Esophagus muscularis mucosa (tissue), 4 donors: Measurements from ENCODE around the gene SLC22A3. TPM values are rescaled to one million over a fixed set of nuclear protein-coding genes. Genes with fewer than 3 reads are reported as not detected.

Experiments used
- DNase-seq: peaks from one replicate; pipeline ENCODE4 v3.0.0-alpha.2; 2017; ENCODE audit errors: extremely low spot score
- H3K27ac ChIP-seq, 4 donors: fragments of 200-600 bp; sonication (generic); replicated peaks in 1 of 4; 1 replicate in 3 of 4; 2 replicates in 1 of 4; pipeline ENCODE4 v1.5.1; 2016 to 2019; ENCODE audit warnings: mild to moderate bottlenecking in 1 of 4
- H3K27me3 ChIP-seq, 4 donors: fragments of 200-600 bp; sonication (generic); one replicate each; pipeline versions ENCODE4 v1.5.1 to v1.6.0; 2016 to 2019
- H3K36me3 ChIP-seq, 4 donors: fragments of 200-600 bp; sonication (generic); one replicate each; pipeline ENCODE4 v1.5.1; 2016 to 2019
- H3K4me1 ChIP-seq, 4 donors: fragments of 200-600 bp; sonication (generic); one replicate each; pipeline ENCODE4 v1.5.1; 2016 to 2019
- H3K4me3 ChIP-seq, 4 donors: fragments of 200-600 bp; sonication (generic); 1 replicate in 2 of 4; 2 replicates in 2 of 4; pipeline ENCODE4 v1.5.1; 2016 to 2019; ENCODE audit warnings: mild to moderate bottlenecking in 4 of 4, moderate library complexity in 1 of 4
- H3K9me3 ChIP-seq, 4 donors: fragments of 200-600 bp; sonication (generic); 1 replicate in 3 of 4; 2 replicates in 1 of 4; pipeline ENCODE4 v1.5.1; 2016 to 2019
- EP300 ChIP-seq: sonication (generic); formaldehyde crosslinking; IDR thresholded peaks from one replicate; pipeline ENCODE4 v1.6.1; 2017; ENCODE audit warnings: antibody characterized with exemption
- POLR2A ChIP-seq: fragments of 450-650 bp; IDR thresholded peaks from one replicate; pipeline ENCODE4 v1.6.1; 2017; ENCODE audit warnings: antibody characterized with exemption, moderate library complexity, mild to moderate bottlenecking, low read depth
- POLR2AphosphoS5 ChIP-seq, 2 donors: sonication (generic); formaldehyde crosslinking; IDR thresholded peaks; one replicate each; pipeline ENCODE4 v1.6.1; 2017; ENCODE audit warnings: antibody characterized with exemption in 2 of 2
- WGBS: methylation state at CpG from one replicate; pipeline ENCODE4 v1.1.5; 2018; 5-methylcytosine and 5-hydroxymethylcytosine counted together
- intact Hi-C: fragments of 100-400 bp; cut with DNase I; formaldehyde crosslinking; loops from one replicate; pipeline ENCODE4 v1.15.1; 2023
- total RNA-seq, 4 donors: library from RNA; depleted of rRNA; stranded (reverse); fragments of >200 nt; gene quantifications; one replicate each; pipeline versions ENCODE4 v1.1.0 to v1.2.1, GENCODE V29; 2016
- TF ChIP-seq, protein P1 (sequence below), 3 experiments: fragments of 200-600 bp in 2 of 3; fragments of 450-650 bp in 1 of 3; sonication (generic) in 2 of 3; IDR thresholded peaks; one replicate each; pipeline ENCODE4 v1.5.1; 2017 to 2019; ENCODE audit warnings: antibody characterized with exemption in 3 of 3, mild to moderate bottlenecking in 2 of 3, moderate library complexity in 1 of 3

SLC22A3 gene
- total RNA-seq, 4 donors from 2014 or later, result 16.8 to 20.4 (median 18.9) TPM

DNA sequence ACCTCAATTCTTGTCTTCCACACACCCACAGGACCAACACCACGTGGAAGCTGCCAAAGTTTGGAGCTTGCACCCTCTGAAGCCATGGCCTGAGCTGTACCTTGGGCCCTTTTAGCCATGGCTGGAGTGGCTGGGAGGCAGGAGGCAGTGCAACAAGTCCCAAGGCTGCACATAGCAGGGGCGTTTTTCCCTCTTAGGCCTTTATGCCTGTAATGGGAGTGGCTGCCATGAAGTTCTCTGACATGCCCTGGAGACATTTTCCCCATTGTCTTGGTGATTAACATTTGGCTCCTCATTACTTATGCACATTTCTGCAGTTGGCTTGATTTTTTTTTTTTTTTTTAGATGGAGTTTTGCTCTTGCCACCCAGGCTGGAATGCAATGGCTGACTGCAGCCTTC, 44.4 kb upstream of the SLC22A3 start:
- Histone ChIP-seq H3K27me3 (no peaks in the 10 kb centered on the region), H3K4me3 (no peak overlapping the region), H3K4me1 (peaks cover 0 to 8% (median 2%) of the 10 kb centered on the region in 4 donors), H3K36me3 (no peaks in the 10 kb centered on the region), H3K27ac (no peak overlapping the region), H3K9me3 (no peaks in the 10 kb centered on the region)
- no peak for TF ChIP-seq EP300
- TF ChIP-seq, protein P1, sequence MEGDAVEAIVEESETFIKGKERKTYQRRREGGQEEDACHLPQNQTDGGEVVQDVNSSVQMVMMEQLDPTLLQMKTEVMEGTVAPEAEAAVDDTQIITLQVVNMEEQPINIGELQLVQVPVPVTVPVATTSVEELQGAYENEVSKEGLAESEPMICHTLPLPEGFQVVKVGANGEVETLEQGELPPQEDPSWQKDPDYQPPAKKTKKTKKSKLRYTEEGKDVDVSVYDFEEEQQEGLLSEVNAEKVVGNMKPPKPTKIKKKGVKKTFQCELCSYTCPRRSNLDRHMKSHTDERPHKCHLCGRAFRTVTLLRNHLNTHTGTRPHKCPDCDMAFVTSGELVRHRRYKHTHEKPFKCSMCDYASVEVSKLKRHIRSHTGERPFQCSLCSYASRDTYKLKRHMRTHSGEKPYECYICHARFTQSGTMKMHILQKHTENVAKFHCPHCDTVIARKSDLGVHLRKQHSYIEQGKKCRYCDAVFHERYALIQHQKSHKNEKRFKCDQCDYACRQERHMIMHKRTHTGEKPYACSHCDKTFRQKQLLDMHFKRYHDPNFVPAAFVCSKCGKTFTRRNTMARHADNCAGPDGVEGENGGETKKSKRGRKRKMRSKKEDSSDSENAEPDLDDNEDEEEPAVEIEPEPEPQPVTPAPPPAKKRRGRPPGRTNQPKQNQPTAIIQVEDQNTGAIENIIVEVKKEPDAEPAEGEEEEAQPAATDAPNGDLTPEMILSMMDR (IDR thresholded peaks at IDR 0.05), result no peak
- no peak for TF ChIP-seq POLR2AphosphoS5 (IDR thresholded peaks at IDR 0.05)
- no peak for TF ChIP-seq POLR2A
- intact Hi-C loops, result no loop called here
- peak; percentile 45 for DNase-seq
- WGBS, result 63% methylated on average over 1 of the region's 2 CpGs

DNA sequence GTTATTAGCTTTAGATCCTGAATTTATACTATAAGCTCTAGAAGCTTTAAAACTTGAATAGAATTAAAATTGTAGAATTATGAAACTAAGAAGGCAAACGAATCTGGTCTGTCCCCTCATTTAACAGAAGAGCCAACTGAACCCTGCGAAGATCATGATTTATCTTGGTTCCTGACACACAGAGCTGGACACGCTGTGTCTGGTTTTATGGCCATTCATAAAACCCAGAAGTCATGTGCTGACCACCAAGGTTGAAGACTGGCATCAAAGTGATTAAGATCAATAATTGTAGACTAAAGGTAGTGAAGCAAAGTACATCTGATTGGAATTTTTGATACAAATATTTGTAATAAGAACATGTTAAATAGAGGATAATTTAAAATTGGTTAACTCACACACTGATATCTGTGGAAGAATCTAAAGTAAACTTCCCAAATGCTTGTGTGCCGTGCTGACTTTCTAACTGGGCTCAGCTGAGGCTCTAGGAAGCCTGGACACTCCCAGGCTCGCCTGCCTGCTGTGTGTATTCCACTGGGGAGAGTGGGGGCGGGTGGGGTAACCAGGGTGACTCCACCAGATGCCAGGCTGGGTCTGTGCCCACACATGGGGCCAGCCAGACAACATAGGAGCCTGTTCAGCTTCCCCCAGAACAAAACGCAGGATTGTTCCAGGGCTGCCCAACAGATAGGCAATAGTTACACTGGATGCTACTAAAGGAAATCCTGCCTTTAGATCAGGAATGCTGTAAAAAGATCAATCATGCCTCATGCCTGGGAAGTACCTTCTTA, 42.1 kb upstream of the SLC22A3 start:
- WGBS, result 47% methylated on average over 7 of the region's 7 CpGs

DNA sequence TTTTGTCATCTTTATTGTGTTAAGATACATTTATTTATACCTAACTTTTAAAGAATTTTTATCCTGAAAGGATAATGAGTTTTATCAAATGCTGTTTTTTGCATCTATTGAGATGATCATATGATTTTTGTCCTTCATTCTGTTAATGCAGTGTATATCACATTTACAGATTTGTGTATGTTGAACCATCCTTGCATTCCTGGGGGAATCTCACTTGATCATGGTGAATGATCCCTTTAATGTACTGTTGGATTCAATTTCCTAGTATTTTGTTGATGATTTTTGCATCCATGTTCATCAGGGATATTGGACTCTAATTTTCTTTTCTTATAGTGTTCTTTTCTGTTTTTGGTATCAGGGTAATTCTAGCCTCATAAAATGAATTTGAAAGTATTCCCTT, 38.5 kb upstream of the SLC22A3 start:
- Histone ChIP-seq H3K27ac (no peak overlapping the region), H3K9me3 (peaks cover 0 to 40% (median 32%) of the 10 kb centered on the region in 4 donors), H3K4me3 (no peak overlapping the region), H3K36me3 (no peaks in the 10 kb centered on the region), H3K4me1 (no peaks in the 10 kb centered on the region), H3K27me3 (no peaks in the 10 kb centered on the region)
- no peak for DNase-seq
- intact Hi-C loops, result no loop called here
- TF ChIP-seq, protein P1 (IDR thresholded peaks at IDR 0.05), result no peak
- TF ChIP-seq EP300, result no peak
- TF ChIP-seq POLR2A, result no peak
- TF ChIP-seq POLR2AphosphoS5 (IDR thresholded peaks at IDR 0.05), result no peak

More for the DNA sequence above, 42.1 kb upstream of the SLC22A3 start:
- no peaks in the 10 kb centered on the region for H3K27me3 ChIP-seq
- TF ChIP-seq POLR2AphosphoS5 (IDR thresholded peaks at IDR 0.05) (no peak), EP300 (no peak), POLR2A (no peak)
- TF ChIP-seq, protein P1 (IDR thresholded peaks at IDR 0.05), result no peak
- peaks cover 0 to 17% (median 13%) of the 10 kb centered on the region in 4 donors for H3K9me3 ChIP-seq
- DNase-seq, result peak; percentile 68
- H3K4me1 ChIP-seq, result peaks cover 0 to 7% (median 0%) of the 10 kb centered on the region in 4 donors
- no peak overlapping the region for H3K27ac ChIP-seq
- no peaks in the 10 kb centered on the region for H3K36me3 ChIP-seq
- H3K4me3 ChIP-seq, result no peak overlapping the region
- intact Hi-C loops, result no loop called here

DNA sequence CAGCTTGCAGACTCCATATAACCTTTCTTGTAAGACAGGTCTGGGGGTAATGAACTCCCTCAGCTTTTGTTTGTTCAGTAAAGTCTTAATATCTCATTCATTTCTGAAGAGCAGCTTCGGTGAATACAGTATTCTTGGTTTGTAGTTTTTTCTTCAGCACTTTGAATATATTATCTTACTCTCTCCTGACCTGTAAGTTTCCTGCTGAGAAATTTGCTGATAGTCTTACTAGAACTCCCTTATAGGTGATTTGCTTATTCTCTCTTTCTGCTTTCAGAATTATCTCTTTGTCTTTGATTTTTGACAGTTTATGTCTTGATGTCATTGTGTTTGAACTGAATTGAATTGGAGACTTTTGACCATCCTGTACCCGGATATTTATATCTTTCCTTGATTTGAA, 35.3 kb upstream of the SLC22A3 start:
- TF ChIP-seq, protein P1 (IDR thresholded peaks at IDR 0.05), result no peak
- no peak for TF ChIP-seq POLR2AphosphoS5 (IDR thresholded peaks at IDR 0.05)
- TF ChIP-seq EP300, result no peak
- no peak for TF ChIP-seq POLR2A
- H3K9me3 ChIP-seq, result peaks cover 0 to 40% (median 32%) of the 10 kb centered on the region in 4 donors
- no peak overlapping the region for H3K27ac ChIP-seq
- H3K27me3 ChIP-seq, result no peaks in the 10 kb centered on the region
- H3K36me3 ChIP-seq, result no peaks in the 10 kb centered on the region
- no peak overlapping the region for H3K4me3 ChIP-seq
- DNase-seq, result no peak
- H3K4me1 ChIP-seq, result no peaks in the 10 kb centered on the region
- 87% methylated on average over 2 of the region's 2 CpGs for whole genome bisulfite sequencing
- intact Hi-C loops, result no loop called here
